Measurements from ENCODE around the gene ZDHHC1. TPM values are rescaled to one million over a fixed set of nuclear protein-coding genes. Genes with fewer than 3 reads are reported as not detected.
A peak's percentile ranks its signal among the peaks of the same experiment; 100 is the strongest.

The ZDHHC1 gene
- total RNA-seq, 3 donors from 2014 or later = 17.4 to 20.3 (median 19.3) TPM

DNA sequence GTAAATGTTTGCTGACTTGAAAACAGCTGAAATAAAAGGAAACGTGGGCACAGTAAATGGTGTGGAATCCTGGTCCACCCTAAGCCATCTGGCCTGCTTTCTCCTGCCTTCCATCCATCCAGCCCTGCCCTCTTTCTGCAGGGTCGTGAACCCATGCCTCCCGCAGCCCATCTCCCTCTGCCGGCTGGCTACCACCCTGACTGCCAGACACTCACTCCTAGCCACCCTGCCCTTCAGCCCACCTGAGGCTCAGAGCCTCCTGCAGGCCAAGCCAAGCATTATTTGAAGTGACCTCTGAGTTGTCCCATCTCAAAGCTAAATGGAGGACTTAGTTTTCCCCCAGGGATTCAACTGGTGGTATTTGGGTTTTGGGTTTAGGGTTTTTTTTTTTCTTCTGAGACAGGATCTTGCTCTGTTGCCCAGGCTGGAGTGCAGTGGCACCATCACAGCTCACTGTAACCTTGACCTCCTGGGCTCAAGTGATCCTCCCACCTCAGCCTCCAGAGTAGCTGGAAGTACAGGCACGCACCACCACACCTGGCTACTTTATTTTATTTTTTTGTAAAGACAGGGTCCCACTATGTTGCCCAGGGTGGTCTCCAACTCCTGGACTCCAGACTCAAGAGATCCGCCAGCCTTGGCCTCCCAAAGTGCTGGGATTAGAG, 8.4 kb downstream of the ZDHHC1 start:
- Histone ChIP-seq H3K27ac (peak overlapping the region; percentile 98), H3K4me3 (no peak overlapping the region), H3K36me3 (no peaks in the 10 kb centered on the region), H3K27me3 (no peaks in the 10 kb centered on the region), H3K9me3 (no peaks in the 10 kb centered on the region), H3K4me1 (peaks cover 7 to 19% of the 10 kb centered on the region in 2 donors)
- intact Hi-C loops (cut with DNase I; ENCODE audit: low total_unique reads) = no loop called here
- TF ChIP-seq, protein P1, sequence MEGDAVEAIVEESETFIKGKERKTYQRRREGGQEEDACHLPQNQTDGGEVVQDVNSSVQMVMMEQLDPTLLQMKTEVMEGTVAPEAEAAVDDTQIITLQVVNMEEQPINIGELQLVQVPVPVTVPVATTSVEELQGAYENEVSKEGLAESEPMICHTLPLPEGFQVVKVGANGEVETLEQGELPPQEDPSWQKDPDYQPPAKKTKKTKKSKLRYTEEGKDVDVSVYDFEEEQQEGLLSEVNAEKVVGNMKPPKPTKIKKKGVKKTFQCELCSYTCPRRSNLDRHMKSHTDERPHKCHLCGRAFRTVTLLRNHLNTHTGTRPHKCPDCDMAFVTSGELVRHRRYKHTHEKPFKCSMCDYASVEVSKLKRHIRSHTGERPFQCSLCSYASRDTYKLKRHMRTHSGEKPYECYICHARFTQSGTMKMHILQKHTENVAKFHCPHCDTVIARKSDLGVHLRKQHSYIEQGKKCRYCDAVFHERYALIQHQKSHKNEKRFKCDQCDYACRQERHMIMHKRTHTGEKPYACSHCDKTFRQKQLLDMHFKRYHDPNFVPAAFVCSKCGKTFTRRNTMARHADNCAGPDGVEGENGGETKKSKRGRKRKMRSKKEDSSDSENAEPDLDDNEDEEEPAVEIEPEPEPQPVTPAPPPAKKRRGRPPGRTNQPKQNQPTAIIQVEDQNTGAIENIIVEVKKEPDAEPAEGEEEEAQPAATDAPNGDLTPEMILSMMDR (IDR thresholded peaks at IDR 0.05) = no peak
- TF ChIP-seq POLR2AphosphoS5 (IDR thresholded peaks at IDR 0.05) (no peak), POLR2A (IDR thresholded peaks at IDR 0.05) (no peak)
- DNase-seq (ENCODE audit: low spot score in 2 of 2) = no peak

DNA sequence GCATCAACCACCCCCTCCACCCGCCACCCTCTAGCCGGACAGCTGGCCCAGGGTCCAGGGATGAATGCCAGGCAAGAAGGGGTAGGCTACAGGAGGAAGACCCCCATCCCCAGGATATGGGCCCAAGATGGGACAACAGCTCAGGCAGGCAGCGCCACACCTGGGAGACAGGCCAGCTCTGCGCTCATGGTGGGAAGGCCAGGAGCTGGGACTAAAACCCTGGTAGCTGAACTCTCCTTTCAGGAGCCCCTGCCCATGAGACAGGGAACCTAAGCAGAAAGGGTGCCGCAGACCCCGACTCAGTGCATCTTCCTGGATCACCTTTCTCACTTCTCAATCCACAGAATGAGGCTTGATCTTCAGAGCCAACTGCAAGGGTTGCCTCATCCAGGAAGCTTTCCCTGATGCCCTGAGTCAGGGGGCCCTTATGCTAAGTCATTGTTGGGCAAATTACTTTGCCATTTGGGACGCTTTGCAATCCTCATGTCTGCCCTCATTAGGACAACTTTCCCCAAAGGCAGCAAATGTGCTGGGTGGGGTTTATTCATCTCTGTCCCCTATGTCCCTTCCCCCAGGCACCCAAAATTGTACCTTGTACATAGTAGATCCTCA, 9.0 kb downstream of the ZDHHC1 start:
- H3K4me3 ChIP-seq = no peak overlapping the region
- peak overlapping the region; percentile 98 for H3K27ac ChIP-seq
- H3K27me3 ChIP-seq = no peaks in the 10 kb centered on the region
- no peaks in the 10 kb centered on the region for H3K9me3 ChIP-seq
- H3K36me3 ChIP-seq = no peaks in the 10 kb centered on the region
- no peak for DNase-seq (ENCODE audit: low spot score in 2 of 2)
- intact Hi-C loops (cut with DNase I; ENCODE audit: low total_unique reads) = no loop called here
- TF ChIP-seq POLR2A (IDR thresholded peaks at IDR 0.05) (no peak), POLR2AphosphoS5 (IDR thresholded peaks at IDR 0.05) (no peak)
- TF ChIP-seq, protein P1 (IDR thresholded peaks at IDR 0.05) = no peak
- H3K4me1 ChIP-seq = peaks cover 7 to 19% of the 10 kb centered on the region in 2 donors

DNA sequence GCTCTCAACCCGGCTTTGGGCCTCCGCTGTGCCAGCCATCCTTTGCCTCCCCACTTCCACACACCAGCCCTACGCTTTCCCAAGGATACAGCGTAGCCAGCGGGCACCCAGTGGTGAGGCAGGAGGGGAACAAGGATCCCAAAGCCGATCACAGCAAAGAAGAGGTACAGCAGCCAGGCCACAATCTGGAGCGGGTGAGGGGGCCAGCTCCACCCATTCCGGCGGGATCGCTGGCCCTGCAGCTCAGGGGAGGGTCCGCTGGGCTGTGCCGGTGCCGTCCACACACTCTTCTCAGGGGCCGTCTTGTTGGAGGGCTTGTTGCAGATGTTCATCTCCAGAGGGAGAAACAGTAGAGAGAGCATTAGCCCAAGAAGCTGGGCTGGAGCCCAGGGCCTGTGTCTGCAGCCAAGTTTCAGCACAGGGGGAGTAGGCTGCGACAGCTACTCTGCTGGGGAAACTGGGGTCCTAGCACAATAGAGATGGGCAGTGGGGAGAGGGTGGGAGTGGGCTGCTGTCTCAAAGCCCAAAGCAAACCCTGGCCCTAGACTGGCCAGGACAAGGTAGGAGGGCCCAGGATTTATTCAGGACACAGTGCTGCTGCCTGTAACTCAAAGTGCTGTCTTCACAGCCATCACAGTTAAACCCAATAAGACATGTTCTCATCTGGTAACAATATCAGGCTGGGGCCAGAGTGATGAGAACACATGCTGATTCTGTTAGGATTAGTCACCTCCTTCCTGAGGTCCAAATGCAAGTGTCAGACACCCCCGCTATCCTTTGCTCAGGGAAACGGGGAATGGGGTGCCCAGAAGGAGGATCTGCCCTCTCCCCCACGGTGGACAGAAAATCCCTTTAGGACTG, 9.9 kb downstream of the ZDHHC1 start:
- H3K27ac ChIP-seq = peak overlapping the region; percentile 98
- no peaks in the 10 kb centered on the region for H3K36me3 ChIP-seq
- H3K27me3 ChIP-seq = no peaks in the 10 kb centered on the region
- DNase-seq (ENCODE audit: low spot score in 2 of 2) = no peak
- H3K4me1 ChIP-seq = peaks cover 7 to 19% of the 10 kb centered on the region in 2 donors
- intact Hi-C loops (cut with DNase I; ENCODE audit: low total_unique reads) = no loop called here
- peak overlapping the region in 1 of 3 donors; percentile 9 for H3K4me3 ChIP-seq
- no peaks in the 10 kb centered on the region for H3K9me3 ChIP-seq
- TF ChIP-seq POLR2AphosphoS5 (IDR thresholded peaks at IDR 0.05) = no peak
- TF ChIP-seq POLR2A (IDR thresholded peaks at IDR 0.05) = no peak
- TF ChIP-seq, protein P1 (IDR thresholded peaks at IDR 0.05) = no peak

DNA sequence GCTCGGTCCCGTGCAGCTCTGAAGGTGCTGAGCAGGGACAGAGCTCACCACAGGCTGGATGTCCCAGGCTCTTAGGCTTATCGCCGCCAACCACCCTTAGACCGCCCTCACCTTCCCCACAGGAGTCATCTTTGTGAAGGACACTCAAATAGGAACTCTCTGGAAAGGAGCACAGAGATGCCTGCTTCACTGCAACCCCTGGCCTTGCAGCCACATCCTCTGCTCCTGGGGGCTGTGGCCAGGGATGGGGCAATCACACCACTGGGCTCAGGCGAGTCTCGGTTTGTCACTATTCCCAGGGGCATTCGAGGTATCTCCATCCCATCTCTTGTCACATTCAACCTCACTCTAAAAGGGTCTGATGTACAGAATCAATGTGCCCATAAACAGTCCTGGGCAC, 10.9 kb downstream of the ZDHHC1 start:
- H3K36me3 ChIP-seq = no peaks in the 10 kb centered on the region
- intact Hi-C loops (cut with DNase I; ENCODE audit: low total_unique reads) = no loop called here
- H3K27me3 ChIP-seq = no peaks in the 10 kb centered on the region
- H3K9me3 ChIP-seq = no peaks in the 10 kb centered on the region
- peaks cover 7 to 19% of the 10 kb centered on the region in 2 donors for H3K4me1 ChIP-seq
- peak overlapping the region; percentile 98 for H3K27ac ChIP-seq
- TF ChIP-seq POLR2A (IDR thresholded peaks at IDR 0.05) (no peak), POLR2AphosphoS5 (IDR thresholded peaks at IDR 0.05) (no peak)
- TF ChIP-seq, protein P1 (IDR thresholded peaks at IDR 0.05) = no peak
- no peak for DNase-seq (ENCODE audit: low spot score in 2 of 2)
- H3K4me3 ChIP-seq = no peak overlapping the region
